GM18520 (cell line): ENCODE data around the gene COG7.
"Not testable (repeated sequence)": the region's sequence is repeated elsewhere in the genome, so short reads cannot be mapped to it uniquely, and the experiment has no call there.

Experiments used
- ATAC-seq: cut with Tn5 transposase; IDR thresholded peaks from one replicate; pipeline ENCODE4 v1.9.1; 2021; ENCODE audit not compliant: unreplicated experiment

The COG7 gene

GRCh38 chr16:23388786-23389185 is 64.2 kb downstream of the COG7 start:
- ATAC-seq, result no peak

DNA sequence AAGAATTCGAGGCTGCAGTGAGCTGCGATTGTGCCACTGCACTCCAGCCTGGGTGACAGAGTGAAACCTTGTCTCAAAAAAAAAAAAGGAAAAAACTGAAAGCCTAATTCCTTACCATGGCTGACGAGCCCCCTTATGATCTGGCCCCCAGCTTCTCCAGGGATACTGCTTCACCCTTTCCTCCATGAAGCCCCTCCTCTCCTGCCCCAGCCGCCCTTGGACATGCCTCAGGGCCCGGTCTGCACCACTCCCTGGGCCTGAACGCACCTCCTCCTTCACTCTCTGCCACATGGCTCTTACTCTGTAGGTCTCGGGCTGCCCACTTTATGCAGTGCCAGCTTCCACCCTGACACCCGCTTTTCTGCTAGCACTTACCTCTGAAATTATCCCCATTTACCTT is 65.3 kb downstream of the COG7 start:
- no peak for ATAC-seq

GRCh38 chr16:23385441-23385840 is 67.5 kb downstream of the COG7 start:
- ATAC-seq, result no peak

- no peak for ATAC-seq
Measured at GRCh38 chr16:23384878-23385277, 68.1 kb downstream of the COG7 start.

GRCh38 chr16:23383881-23384280 is 69.1 kb downstream of the COG7 start:
- no peak for ATAC-seq

DNA sequence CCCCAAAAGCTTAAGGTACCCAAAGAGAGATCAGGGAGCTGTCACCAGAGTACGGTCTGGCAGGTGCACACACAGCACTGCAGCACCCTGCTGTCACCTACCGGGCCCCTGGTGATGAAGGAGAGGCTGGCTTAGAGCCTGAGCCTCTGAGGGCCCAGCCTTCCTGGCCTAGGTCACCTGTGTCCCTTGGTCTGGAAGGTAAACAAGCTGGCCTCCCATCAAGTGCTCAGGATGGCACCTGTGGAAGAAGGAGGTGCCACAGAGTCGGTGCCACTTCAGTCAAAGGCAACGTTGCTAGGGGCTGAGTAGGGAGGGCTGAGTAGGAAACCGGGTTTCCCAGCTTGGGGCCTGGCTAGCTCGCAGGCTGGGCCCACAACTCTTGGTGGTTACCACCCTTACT is 70.7 kb downstream of the COG7 start:
- ATAC-seq, result no peak

- ATAC-seq, result not testable (repeated sequence)
Measured at GRCh38 chr16:23381702-23382101, 71.3 kb downstream of the COG7 start.

- no peak for ATAC-seq
Measured at GRCh38 chr16:23380501-23380951, 72.5 kb downstream of the COG7 start.

DNA sequence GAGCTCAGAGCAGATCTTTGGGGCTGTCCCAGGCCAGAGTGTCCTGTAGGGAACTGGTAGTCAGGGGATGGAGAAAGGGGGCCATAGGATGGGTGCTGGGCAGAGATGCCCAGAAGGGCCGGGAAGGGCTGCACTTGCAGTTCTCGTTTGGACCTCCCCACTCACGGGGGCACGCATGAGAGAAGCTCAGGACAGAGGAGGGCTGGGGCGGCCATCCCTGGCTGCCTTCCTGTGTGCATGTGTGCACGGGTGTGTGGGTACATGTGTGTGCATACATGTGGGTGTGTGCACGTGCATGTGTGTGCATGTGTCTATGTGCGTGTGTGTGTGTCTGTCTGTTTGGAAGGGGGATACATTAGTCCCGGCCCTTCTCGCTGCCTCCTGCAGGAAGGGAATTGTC is 73.3 kb downstream of the COG7 start:
- ATAC-seq, result no peak

DNA sequence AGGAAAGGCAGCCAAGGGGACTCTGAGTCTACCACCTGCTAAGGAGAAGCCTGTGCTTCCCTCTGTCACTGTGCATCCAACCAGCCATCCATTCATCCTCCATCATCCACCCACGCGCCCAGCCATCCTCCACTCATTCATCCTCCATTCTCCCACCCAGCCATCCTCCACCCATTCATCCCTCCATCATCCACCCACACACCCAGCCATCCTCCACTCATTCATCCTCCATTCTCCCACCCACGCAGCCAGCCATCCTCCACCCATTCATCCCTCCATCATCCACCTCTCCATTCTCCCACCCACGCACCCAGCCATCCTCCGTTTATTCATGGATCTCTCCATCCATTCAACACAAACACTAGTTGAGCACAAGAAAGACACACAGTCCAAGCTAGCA is 74.1 kb downstream of the COG7 start:
- no peak for ATAC-seq

DNA sequence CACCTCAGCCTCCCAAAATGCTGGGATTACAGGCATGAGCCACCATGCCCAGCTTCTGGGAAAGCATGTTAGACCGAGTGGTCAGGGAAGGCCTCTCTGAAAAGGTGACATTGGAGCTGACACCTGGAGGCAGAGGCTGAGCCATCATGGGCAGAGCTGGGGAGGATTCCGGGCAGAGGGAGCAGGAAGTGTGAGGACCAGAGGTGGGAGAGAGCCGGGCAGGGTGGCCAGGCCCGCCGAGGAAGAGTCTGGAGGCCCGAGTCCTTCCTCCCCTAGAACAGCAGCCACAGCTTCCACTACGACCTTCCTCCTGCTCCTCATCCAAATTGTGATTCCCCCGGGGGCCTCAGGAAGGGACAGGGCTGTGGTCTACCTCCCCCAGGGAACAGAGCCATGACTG is 74.7 kb downstream of the COG7 start:
- no peak for ATAC-seq

DNA sequence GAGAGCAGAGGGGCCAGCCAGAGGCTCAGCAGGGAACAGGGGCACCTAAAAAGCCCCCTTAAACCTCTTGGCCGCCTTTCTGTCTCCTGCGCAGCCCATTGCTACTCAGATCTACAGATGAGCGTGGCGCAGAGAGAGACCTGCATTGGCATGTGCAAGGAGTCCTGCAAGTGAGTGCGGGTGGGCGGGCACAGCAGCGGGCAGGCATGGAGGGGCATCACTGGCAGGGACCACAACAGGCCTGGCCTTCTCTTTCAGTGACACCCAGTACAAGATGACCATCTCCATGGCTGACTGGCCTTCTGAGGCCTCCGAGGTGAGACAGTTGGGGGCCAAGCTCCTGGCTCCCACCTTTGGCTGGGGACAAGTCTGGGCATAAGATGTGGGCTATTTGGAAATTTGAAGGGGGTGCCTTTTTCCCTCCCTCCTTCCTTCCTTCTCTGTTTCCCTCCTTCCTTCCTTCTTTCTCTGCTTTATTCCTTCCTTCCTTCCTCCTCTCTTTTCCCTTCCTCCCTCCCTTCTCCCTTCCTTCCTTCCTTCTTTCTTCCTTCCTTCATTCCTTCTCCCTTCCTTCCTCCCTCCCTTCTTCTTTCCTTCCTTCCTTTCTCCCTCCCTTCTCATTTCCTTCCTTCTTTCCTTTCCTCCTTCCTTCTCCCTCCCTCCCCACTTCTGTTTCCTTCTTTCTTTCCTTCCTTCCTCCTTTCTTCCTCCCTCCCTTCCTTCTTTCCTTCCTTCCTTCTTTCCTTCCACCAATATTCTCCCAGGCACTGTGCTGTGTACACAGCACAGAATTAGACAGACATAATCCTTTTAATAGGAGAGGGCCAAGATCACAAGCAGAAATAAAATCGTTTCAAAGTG is 75.7 kb downstream of the COG7 start:
- ATAC-seq, result no peak

DNA sequence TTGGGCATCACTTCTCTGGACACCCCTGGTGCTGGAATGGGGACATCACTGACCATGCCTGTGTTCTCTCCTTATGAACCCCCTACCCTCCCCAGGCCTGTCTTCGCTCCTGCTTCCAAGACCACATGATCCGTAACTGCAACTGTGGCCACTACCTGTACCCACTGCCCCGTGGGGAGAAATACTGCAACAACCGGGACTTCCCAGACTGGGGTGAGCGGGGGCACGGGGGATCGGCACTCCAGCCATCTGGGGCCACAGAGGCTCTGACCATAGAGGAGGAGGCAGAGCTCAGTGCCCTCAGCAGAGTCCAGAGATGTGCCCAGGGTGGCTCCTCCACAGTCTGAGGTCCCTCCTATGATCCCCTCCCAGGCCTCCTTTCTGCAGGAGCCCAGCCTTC is 77.3 kb downstream of the COG7 start:
- ATAC-seq, result no peak

- no peak for ATAC-seq
Measured at GRCh38 chr16:23374721-23375510, 78.1 kb downstream of the COG7 start.

GRCh38 chr16:23373436-23374219 is 79.4 kb downstream of the COG7 start:
- no peak for ATAC-seq

GRCh38 chr16:23371368-23371767 is 81.6 kb downstream of the COG7 start:
- no peak for ATAC-seq

- ATAC-seq, result no peak
Measured at GRCh38 chr16:23369416-23369815, 83.6 kb downstream of the COG7 start.

DNA sequence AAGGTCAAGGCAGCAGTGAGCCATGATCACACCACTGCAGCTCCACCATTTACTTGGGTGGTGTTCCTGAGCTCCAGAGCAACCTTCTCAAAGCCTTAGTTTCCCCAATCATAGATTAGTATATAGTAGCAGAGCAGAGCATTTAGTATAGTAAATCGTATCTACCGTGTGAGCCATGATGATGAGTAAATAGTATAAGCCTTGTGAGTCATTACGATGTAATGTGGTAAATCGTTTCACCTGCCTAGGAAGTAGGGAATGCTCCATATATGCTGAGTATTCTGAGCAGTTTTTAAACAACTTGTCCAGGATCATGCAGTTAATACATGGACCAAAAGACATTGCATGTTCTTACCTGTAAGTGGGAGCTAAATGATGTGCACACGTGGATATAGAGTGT is 84.5 kb downstream of the COG7 start:
- no peak for ATAC-seq

DNA sequence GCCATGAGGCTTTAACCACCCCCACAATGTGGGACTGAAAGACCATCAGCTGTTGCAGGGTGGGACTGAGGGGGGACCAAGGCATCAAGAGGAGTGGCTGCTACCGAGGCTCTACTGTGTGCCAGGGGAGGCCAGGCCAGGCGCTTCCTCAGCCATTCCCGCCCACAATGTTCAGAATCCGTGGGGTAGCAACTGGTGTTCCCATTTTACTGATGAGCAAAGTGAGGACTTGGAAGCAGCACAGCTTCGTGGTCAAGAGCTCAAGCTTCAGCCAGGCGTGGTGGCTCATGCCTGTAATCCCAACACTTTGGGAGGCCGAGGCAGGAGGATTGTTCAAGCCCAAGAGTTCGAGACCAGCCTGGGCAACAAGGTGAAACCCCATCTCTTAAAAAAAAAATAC is 85.0 kb downstream of the COG7 start:
- ATAC-seq, result no peak

- ATAC-seq, result no peak
Measured at GRCh38 chr16:23367564-23367963, 85.4 kb downstream of the COG7 start.

DNA sequence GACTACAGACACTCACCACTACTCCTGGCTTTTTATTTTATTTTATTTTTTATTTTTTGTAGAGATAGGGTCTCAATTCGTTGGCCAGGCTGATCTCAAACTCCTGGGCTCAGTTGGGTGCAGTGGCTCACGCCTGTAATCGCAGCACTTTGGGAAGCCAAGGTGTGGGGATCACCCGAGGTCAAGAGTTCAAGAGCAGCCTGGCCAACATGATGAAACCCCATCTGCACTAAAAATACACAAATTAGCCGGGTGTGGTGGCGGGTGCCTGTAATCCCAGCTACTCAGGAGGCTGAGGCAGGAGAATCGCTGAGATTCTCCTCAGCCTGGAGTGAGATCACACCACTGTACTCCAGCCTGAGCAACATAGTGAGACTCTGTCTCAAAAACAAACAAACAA is 86.6 kb downstream of the COG7 start:
- not testable (repeated sequence) for ATAC-seq
